GM19025 (cell line): ENCODE results near the gene PPP1R9A.

Experiments used
- ATAC-seq: cut with Tn5 transposase; IDR thresholded peaks from one replicate; pipeline ENCODE4 v1.9.1; 2021; ENCODE audit warnings: mild to moderate bottlenecking, low read depth, moderate library complexity; ENCODE audit not compliant: unreplicated experiment

PPP1R9A gene

DNA sequence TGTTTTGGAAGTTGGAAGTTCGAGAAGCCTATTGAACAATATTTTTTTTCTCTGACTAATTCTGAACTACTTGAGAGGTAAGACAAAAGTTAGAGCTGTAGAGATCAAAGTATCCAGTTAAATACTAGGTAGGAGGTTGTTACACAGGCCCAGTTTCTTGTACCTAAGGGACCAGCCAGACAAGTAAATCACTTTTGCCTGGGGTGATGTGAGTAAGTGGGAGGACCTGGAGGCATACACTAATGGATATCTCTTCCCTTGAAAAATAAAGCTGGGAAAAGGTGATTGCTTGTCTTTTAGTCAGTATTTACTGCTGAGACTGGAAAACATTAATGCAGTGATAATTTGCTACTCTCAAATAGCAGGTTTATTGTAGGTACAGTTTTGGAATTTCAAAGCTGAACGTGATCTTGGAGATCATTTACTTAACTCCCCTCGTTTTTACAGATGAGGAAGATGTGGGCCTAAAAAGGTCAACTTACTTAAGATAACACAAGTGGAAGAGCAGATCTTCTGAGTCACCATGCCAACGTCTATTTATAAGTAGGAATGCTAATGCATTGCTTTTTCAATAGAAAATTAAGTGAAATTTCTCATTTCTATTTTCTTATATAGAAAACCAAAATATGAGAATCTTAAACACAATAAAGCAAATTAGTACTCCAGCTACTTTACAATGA is 181.3 kb downstream of the PPP1R9A start:
- ATAC-seq = no peak

DNA sequence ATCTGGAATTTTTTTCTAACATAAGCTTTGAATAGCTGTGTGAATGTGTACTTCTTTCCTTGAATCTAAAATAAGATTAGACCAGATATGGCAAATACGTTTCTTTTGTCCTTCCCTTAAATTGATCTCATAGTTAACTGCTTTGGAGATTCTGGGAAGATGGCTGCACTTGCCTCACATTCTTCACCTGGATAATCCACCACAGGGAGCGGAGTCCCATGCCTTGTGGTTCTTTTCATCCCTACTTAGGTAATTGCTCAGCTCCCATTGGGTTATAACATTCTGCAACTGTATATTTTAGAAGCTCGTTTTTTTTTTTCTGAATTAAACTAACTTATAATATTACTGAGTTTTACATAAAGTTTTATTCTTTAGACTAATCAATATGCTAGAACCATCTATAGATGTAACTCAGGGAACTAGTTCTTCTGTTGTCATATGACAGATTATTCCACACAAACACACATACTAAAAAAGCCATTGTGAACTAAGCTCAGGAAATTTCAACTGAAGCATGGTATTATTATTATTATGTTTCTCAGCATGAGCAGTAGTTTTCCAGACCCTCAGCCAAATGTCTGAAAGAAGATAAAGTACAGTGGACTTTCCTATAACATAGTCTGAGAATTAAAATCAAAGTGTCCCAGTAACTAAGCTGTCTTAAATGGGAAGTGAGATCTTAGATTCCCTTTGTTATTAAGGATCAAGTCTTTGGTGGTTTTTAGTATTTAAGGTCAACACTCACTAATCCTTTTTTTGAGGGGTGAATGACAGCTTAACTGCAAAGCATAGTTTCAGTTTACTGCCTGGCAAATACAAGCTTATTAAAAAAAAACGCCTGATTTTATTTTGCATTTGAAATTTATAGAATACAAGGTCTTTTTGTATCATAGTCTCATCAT is 182.3 kb downstream of the PPP1R9A start:
- no peak for ATAC-seq

DNA sequence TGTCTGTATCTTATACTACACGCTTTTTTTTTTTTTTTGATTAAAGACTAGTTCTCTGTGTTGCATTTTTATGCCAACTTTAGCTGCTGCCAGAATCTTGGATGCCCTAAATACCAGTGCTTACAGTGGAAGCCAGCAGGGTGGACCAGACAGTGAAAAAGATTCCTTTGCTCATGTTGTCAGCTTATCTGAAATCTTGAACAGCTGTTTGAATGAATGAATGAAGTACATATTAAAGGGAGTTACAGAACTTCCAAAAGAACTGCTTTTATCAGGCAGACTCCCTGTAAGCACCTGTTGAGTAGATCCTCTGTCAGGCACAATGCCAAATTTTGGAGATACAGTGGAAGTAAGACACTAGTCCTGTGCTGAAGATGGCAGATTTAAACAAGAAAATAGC is 184.9 kb downstream of the PPP1R9A start:
- ATAC-seq = no peak

DNA sequence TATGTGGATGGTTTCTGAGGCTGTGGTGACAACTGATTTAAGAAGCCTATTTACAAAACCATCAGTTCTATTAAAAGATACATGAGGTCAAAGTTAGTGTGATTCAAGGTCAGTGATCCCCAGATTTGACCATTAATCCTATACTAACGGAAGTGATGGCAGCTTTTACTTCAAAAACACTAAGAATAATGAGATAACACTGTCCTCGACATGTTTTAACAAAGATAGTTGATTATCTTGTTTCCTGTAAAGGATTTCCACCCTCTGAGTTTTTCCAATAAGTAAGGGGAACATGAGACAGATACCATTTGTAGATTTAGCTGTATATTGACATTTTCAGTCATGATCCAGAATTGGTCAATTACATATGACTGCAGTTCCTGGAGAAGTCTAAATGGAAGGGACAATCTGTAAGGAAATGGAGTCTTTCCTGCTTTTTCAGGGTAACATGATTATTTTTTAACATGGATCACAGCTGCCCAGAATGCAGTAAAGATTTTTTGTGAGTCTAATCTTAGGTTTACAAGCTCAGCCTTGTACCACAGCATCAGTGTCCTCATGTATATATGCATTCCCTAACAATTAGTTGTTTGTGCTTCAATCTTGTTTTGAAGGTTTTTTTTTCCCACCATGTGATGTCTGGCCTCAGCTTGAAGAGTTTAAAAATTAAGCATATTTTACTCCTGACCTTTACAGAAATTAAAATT is 188.0 kb downstream of the PPP1R9A start:
- ATAC-seq = no peak

DNA sequence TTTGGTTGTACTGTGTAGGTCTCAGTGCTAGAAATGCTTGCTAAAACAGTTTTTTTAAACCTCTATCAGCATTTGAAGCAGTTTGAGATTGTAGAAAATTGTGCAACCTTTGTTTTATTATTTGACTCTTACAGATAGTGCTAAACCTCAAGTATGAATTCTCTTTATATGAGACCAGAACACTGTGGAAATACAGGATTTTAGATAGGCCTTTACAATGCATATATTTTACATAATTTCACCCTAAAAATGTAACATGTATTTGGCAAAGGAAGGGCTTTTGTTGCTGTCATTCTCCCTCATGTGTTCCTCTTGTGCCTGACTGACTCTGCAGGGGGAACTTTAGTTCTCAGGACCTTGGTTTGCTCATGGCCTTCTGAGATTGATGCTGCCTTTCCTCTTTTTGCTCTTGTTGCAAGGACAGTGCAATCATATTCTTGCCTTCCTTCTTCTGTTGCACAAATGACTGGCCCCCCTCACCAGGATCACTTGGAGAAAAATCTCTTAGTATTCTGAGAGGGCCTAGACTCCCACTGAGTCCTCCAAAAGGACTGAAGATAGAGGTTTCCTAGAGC is 188.7 kb downstream of the PPP1R9A start:
- no peak for ATAC-seq

DNA sequence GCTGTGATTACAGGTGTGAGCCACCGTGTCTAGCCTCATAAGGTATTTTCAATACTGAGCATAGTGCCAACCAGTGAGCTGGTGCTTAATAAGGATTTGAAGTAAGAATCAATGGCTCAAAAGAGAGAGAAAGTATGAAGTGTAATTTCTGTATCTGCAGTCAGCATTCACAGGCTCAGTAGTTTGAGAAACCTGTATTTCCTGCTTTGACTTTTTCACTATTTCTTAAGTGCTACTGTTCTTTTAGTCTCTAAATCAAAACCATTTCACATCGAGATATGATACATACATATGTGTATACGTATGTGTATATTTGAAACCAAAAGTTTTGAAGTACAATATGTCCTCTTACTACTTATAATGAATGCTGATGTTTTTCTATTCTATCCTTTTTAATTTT is 189.9 kb downstream of the PPP1R9A start:
- ATAC-seq = no peak

DNA sequence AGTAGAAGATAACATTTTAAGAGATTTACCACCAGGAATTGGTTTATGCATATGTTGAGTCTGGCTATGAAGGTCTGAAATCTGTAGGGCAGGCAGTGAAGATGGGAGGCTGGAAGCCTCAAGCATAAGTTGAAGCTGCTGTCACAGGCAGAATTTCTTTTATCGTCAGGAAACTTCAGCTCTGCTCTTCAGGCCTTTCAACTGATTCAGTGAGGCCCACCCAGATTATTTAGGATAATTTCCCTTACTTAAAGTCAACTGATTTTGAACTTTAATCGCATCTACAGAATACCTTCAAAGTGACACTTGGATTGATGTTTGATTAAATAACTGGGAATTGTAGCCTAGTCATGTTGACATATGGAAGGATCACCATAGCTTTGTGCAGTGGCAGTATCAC is 190.5 kb downstream of the PPP1R9A start:
- no peak for ATAC-seq

DNA sequence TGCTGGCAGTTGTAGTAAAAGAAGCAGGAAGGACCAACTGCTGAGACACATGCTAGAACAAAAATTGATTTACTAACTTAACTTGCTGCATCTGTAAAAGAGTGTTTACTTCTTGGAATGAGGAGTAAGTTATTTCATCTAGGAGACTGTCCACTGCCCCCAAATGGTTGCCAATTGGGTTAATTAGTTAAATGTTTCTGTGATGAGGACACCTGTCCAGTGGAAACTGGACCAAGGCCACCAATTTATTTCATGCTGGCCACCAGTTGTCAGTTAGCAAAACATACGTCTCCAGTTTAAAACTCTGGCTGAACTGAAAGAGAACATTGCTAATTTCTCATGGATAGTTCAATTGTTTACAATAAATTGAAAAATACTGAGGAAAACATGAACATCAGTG is 191.7 kb downstream of the PPP1R9A start:
- no peak for ATAC-seq

DNA sequence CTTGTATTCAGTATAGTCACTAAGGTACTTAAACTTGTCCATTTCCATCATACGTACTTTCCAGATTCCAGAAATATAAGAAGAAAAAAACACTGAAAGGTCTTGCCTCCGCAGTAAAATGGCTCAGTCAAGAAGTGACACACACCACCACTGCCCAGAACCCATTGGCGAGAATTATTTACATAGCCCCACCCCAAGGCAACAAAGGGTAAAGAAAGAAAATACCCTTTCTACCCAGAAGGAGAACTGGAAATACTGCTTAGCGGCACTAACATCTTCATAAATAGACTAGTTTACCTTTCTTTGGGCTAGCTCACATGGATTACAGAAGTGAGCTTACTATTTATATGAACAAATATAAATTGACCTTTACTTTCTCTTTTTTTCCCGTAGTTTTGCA is 194.0 kb downstream of the PPP1R9A start:
- no peak for ATAC-seq

DNA sequence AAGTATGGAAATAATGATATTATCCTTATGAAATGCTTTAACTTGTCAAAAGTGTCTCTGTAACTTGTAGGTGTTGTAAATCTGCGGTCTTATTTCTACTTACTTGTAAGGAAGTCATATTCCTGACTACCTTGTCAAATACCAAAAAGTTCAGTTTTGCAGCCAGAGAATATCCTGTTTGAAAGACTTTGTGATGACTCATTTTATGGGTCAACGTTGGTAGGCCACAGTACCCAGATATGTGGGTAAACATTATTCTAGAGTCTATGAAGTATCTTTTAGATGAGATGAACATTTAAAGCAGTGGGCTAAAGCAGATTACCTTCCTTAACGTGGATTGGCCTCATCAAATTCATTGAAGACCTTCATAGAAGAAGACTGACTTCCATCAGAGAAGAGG is 195.3 kb downstream of the PPP1R9A start:
- ATAC-seq = no peak

DNA sequence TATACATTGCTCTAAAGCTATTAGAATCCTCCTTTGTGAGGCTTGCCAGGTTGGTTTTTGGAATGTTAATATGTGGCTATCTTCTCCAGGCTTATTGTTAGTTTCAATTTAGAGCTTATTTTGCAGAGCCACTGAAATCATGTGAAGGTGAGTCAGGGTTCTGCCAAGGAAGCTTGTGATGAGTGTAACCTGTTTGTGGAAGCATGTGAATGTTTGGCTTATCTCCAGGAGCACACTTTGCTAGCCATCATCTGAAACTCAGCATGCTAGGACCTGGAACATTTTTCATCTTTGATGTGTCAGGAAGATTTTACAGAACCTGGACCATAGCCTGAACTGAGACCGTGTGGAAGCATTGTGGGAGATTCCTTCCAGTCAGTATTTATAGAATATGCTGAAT is 197.3 kb downstream of the PPP1R9A start:
- no peak for ATAC-seq

DNA sequence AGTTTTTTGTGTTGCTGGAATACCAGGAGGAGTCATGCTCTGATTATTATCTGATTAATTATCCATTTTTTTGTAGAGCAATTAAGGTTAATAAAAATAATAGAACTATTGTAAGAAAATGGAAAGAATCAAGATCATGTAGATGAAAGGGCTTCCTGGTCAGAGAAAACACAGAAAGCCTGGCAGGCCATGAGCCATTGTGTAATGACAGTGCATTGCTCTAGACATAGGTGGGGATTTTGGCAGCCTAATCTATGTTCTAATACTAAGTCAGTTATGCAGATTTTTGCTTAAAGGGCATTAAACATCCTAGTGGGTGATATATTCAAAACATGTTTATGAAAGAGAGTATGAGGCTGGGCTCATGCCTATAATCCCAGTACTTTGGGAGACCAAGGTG is 198.2 kb downstream of the PPP1R9A start:
- ATAC-seq = no peak

DNA sequence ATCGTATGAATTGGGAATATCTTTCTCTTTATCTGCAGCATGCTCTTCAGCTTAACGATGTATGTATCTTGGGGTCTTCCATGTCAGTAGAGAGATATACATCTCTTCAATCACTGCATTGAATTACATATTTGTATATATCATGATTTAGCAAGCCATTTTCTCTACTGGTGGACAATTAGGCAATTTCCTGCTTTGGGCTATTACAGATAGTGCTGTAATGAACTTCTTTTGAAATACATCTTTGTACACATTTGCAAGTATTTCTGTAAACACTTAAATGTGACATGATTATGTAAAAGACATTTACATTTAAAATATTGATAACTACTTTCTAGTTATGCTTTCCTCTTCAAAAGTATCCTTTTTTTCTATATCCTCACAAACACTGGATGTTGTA is 199.0 kb downstream of the PPP1R9A start:
- ATAC-seq = no peak

DNA sequence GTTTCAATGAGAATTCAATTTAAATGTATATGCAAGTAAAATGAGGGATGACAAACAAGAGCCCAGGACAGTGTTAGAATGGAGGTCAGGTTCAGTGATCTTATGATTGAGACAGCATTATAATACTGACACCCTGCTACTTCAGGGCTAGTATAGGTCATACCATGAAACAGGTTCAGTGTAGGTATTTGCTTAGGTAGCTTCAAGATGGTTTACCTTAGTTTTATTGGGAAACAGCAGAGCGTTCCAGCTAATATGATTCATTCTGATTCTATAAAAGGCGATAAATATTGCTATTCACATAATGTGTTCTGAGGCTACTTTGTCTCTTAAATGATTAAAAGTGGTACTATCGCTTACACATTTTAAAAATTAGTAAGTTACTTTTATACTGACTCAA is 203.3 kb downstream of the PPP1R9A start:
- no peak for ATAC-seq

DNA sequence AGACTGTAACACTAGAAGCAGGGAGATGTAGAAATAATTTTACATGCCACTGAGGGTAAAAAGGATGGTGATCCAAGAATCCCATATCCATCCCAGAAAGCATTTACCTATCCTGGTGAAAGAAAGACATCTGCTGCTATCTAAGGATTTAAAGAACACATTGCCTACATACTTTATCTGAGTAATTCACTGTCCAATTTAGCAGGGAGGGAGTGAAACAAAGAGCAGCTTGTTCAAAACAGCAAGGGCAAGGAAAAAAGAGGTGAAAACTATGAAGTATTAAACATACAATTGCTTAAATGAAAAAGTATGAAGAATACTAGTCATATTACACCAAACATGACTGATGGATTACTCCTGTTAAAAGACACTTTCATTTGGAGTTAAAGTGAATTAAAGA is 206.2 kb downstream of the PPP1R9A start:
- no peak for ATAC-seq

DNA sequence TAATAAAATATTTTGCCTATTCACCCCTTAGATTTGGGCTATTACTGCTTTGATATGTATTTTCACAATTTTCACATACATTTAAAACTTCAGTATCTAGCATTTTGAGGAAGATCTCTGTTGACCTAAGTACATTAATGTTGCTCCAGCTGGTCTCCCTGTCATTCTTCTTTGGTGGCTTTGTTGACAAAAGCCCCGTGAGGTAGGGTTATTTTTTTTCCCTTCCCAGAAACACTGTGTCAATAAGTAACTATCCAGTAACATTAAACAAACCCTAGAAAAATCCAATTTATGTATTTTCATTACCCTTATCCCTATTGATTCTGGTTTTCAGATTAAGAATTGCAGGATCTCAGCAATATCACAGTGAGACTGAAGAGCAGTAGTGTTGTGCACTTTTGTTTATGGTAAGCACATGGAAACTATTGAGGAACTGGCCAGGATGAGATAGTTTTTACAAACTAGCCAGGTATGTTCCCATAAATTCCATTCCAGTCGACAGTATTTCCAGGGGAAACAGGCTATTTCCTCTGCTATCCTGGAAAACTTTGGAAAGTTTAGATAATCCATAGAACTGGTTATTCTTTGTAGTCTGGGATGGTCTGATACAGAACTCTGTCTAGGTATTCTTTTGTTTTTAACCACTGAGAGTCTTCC is 218.8 kb downstream of the PPP1R9A start:
- no peak for ATAC-seq

DNA sequence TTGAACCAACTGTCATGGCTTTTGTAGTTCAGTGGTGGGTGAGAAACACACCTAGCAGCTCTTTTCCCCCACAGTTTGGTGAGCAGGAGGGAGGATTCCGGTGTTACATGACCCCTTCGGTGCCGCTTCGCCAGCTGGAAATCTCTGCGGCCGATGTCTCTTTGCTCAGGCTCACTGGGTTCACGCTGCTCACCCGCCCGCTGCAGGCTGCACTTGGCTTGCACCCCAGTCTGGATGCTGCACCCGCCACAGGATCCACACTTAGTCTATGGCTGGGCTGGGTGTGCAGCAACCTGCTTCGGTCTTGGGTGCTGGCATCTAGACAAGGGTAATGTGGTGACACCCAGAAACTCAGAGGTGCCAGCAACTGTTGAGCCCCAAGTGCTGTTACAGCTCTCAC is 225.1 kb downstream of the PPP1R9A start:
- ATAC-seq = no peak

DNA sequence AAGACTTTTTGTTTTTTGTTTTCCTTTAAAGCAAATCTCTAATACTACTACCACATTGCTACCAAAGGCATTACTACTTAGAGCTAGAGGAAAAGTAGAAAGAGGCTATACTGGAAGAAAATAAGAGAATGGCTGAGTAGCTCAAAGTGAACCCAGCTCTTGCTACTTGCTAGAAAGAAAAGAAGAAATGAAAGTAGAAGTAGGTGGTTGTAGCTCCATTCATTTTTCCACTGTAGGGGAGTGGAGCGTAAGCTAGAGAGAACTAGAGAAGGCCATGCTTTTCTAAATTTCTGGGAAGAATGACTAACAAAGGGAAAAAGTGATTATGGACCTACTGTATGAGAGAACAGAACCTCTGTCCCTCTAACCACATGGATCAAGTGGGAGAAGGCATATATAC is 232.5 kb downstream of the PPP1R9A start:
- ATAC-seq = no peak

DNA sequence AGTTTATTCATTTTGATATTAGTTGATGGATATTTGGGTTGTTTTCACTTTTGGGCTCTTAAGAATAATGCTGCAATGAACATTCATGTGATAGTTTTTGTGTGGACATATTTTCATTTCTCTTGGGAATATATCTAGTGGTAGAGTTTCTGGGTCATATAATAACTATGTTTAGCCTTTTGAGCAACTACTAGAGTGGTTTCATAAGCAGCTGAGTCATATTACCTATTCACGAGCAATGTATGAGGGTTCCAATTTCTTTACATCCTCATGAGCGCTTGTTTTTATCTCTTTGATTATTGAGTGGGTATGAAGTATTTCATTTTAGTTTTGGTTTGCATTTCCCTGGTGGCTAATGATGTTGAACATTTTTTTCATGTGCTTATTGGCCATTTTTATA is 234.4 kb downstream of the PPP1R9A start:
- ATAC-seq = no peak

DNA sequence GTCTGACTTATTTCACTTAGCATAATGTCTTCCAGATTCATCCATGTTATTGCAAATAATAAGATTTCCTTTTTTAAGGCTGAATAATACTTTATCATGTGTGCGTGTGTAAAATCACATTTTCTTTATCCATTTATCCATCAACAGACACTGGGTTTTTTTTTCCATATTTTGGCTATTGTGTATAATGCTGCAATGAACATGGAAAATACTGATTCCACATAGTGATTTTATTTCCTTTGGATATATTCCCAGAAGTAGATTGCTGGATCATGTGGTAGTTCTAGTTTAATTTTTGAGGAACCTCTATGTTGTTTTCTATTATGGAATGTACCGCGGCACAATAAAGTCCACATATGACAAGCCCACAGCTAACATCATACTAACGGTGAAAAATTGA is 236.9 kb downstream of the PPP1R9A start:
- no peak for ATAC-seq

DNA sequence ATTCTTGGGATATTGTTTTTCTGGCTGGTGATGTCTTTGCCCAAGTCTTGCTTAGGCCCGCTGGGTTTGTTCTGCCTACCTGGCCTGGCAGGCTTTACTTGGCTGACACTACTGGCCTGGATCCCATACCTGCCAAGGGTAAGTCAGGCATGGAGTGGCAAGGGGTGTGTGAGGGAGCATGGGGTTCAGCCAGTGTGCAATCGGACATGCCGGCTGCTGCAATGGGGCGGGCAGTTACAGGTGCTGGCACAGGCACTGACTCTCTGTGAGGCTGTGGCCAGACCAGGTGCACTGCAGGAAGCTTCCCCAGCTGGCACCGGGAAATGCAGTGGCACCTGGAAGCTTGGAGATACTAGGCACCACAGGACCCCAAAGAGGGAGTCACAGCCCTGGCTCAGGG is 248.6 kb downstream of the PPP1R9A start:
- no peak for ATAC-seq
